ENCODE data around the gene SLC28A2.
"Not testable (repeated sequence)": the region's sequence is repeated elsewhere in the genome, so short reads cannot be mapped to it uniquely, and the experiment has no call there.

Gene SLC28A2, protein sequence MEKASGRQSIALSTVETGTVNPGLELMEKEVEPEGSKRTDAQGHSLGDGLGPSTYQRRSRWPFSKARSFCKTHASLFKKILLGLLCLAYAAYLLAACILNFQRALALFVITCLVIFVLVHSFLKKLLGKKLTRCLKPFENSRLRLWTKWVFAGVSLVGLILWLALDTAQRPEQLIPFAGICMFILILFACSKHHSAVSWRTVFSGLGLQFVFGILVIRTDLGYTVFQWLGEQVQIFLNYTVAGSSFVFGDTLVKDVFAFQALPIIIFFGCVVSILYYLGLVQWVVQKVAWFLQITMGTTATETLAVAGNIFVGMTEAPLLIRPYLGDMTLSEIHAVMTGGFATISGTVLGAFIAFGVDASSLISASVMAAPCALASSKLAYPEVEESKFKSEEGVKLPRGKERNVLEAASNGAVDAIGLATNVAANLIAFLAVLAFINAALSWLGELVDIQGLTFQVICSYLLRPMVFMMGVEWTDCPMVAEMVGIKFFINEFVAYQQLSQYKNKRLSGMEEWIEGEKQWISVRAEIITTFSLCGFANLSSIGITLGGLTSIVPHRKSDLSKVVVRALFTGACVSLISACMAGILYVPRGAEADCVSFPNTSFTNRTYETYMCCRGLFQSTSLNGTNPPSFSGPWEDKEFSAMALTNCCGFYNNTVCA

DNA sequence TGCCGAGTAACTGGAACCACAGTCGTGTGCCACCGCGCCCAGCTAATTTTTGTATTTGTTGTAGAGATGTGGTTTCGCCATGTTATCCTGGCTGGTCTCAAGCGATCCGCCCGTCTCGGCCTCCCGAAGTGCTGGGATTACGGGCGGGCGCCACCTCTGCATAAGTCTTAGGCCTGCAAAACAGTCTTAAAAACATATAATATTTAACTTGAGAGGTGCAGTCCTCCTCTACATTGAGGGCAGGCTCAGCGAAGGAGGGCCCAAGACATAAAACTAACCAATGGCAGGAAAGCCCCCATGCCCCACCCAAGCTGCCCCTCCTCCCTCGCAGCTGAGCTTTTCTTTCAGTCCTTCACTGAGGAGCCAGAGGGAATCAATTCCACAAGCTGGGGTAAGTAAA is at the start of gene SLC28A2:
SLC28A2 (plus strand) TSS at position 347 of the 400 bp plus-strand sequence. CDS start 982 bp downstream, outside the sequence.
- no peak for DNase-seq (ENCODE audit: low read depth in 2 of 2)

DNA sequence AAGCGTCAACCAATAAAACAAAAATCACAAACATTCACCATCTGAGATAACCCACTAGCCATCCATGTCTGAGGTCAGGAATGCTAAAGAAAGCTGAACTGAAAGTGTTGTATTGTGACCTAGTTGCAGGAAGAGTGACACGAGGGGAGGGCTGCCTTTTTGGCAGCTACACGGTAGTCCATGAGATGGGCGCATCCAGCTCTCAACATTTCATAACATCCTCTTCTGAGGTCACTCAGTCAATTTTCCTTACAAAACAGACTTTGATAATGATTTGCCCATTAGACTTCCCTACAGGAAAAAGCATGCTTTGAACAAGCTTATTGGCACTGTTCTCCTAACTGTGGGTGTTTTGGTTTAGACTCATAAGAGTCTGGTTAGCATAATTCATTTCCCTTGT is 48.9 kb upstream of the SLC28A2 start:
- no peak for DNase-seq (ENCODE audit: low read depth in 2 of 2)

DNA sequence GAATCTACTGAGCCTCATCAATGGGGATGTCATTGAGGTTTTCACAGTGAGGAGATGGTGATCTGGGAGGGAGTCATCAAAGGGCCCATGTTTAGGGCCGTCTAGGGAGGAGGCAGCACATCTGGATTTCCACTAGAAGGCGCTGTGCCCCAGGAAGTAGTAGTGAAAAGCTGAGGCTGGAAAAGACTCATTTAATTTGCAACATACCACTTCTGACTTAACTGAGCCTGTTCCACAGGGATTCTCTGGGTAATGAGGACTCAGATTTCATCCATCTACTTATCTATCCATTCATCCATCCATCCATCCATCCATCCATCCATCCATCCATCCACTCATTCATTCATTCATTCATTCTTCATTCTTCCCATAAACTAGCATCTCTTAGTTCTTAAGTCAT is 46.8 kb upstream of the SLC28A2 start:
- DNase-seq (ENCODE audit: low read depth in 2 of 2), result peak in 1 of 2 donors; percentile 37

DNA sequence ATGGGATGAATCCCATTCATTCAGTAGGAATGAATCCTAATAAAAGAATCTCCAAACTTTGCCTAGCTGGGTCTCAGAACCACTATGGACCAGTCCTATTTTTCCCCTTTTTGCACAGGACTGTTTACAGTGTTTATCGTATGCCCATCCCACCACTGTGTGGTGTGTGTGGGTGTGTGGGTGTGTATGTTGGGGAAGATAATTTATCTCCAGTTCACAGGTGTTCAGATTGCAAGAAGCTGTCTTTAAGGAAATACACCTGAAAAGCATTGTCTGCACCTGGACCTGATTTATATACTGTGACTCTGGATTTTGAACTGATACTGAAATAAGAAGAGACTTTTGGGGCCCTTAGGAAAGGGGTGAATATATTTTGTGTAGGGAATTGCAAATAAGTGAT is 39.5 kb upstream of the SLC28A2 start:
- DNase-seq (ENCODE audit: low read depth in 2 of 2), result no peak

DNA sequence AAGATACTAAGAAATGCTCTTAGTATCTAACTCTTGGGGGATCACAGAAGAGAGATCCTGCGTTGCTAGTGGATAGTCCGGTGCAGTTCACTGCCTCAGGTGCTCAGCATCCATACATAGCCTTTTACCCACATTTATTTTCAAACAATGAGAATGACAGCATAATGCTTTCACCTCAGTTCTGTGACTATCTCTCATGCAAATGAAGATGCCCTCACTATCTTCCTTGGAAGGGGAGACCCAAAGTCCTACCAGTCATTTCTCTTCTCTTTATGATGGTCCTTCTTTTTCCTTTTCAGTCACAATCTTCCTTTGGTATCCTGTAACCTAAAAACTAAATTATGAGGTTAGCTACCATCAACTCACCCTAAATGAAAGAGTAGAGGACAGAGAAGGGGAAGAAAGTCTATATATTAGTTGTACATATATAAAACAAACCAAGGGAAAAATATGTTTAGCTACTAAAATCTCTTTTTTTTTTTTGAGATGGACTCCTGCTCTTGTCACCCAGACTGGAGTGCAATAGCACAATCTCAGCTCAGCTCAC is 30.9 kb upstream of the SLC28A2 start:
- DNase-seq (ENCODE audit: low read depth in 2 of 2), result no peak

DNA sequence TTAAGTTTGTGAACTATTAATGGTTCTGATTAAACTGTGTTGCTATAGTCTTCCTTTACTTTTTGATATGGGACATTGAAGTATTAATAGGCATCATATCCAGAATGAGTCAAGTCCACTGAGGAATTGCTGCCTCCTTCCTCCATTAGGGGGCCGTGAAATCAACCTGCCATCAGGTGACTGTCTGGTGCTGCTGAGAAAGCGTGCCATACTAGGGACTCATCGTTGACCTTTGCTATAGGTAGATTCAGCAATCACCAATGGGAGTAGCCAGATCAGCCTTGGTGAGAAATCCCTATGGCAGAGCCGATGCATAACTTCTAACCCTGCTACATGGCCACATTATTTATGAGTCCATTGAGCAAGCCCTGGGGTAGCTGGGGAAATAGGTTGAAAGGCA is 30.1 kb upstream of the SLC28A2 start:
- DNase-seq (ENCODE audit: low read depth in 2 of 2), result no peak

DNA sequence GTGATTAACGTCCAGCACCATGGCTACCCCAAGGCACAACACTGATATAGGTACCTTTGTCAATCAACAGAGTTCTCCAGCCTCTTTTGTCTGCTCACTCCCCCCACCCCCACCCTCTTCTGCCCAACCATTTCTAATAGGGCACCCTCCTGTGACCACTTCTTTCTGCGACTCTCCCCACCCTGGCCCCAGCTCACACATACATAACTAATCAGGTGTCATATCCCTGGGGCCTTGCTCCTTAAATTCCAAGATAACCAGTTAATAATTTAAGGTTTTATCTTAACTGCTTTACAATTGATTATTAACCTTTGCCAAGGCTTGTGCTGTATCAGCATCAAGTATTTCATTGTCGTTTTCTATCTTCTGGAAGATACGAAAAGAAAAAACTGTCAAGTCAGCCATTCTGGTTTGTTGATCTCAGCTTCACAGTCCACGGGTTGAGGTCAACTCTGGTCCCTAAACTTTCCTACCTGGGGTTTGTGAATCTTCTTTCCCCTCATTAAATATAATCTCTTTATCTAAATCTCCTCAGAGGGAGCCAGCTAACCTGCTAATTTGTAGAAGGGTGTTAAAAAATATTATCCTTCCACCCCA is 27.3 kb upstream of the SLC28A2 start:
- no peak for DNase-seq (ENCODE audit: low read depth in 2 of 2)

DNA sequence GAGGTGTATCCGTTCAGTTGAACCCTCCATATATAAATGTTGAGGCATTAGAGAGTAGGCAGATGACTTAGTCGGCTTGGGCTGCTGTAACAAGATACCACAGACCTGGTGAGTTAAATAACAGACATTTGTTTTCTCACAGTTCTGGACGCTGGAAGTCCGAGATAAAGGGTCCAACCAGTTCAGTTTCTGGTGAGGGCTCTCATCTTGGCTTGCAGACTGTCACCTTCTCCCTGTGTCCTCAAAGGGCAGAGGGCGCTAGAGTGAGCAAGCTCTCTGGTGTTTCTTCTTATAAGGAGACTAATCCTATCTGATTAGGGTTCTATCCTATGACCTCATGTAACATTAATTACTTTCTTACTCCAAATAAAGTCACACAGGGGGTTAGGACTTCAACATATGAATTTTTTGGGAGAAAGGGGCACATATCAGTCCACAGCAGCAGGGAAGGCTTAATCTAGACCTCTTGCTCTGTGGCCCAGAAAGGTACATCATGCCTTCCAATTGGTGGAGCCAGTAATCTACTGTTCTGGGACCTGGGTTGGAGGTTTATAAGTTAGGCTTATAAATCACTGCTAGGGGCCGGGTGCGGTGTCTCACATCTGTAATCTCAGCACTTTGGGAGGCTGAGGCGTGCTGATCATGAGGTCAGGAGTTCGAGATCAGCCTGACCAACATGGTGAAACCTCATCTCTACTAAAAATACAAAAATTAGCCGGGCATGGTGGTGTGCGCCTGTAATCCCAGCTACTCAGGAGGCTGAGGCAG is 26.3 kb upstream of the SLC28A2 start:
- DNase-seq (ENCODE audit: low read depth in 2 of 2), result no peak

DNA sequence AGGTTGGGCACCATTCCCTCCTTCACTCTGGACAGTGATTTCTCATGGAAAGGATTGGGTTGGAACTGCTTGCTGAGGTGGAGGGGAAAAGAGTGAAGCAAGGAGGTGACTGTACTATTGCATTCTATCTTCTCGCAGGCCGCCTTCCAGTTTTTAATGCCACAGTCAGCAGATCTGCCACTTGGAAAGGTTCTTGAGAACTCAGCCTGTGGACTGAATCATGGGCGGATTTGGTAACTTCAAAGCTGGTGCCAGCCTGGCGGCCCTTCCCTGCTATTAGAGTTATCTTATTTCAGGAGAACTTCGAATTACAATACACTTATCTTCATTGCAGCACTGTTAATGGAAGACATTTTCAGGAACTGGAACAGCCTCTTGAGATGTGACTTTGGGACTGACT is 23.1 kb upstream of the SLC28A2 start:
- DNase-seq (ENCODE audit: low read depth in 2 of 2), result no peak

DNA sequence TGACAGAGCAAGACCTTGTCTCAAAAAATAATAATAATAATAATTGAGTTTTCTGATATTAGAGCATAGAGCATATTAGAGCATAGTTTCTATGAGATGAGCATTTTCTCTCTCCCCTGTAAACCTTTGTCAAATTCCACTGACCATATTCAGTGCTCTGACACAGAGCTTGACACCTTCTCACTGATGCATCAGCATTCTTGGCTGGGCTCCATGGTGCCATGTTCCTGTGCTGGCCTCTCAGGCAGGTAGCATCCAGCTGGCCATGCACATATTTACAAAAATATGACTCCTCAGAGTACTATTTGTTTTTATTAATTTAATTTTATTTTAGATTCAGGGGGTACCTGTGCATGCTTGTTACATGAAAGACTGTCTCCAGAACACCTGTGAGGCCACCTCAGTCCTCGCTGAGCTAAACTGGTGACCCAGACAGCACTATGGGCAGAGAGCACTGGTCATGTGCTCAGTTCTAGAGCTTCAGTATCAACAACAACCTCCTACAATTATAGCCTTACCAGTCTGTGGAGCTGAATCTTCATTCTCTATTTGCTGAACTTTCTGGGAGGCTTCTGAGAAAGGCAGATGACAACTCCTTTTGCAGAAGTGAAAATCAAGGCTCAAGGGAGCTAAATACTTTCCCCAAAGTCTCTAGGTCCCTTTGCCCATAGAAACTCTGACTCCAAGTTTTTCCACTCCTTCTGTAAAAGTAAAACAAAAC is 21.6 kb upstream of the SLC28A2 start:
- no peak for DNase-seq (ENCODE audit: low read depth in 2 of 2)

DNA sequence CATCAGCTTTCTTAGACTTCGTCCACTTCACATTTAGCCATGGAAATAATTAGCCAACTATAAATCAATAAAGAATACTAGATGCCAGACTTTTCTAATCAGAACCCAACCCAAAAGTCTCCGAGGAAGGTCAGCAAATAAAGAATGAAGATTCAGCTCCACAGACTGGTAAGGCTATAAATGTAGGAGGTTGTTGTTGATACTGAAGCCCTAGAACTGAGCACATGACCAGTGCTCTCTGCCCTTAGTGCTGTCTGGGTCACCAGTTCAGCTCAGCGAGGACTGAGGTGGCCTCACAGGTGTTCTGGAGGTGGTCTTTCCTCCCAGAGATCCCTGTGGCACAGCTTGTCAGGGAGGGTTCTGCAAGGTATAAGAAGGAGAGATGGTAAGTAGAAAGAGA is 20.9 kb upstream of the SLC28A2 start:
- no peak for DNase-seq (ENCODE audit: low read depth in 2 of 2)

DNA sequence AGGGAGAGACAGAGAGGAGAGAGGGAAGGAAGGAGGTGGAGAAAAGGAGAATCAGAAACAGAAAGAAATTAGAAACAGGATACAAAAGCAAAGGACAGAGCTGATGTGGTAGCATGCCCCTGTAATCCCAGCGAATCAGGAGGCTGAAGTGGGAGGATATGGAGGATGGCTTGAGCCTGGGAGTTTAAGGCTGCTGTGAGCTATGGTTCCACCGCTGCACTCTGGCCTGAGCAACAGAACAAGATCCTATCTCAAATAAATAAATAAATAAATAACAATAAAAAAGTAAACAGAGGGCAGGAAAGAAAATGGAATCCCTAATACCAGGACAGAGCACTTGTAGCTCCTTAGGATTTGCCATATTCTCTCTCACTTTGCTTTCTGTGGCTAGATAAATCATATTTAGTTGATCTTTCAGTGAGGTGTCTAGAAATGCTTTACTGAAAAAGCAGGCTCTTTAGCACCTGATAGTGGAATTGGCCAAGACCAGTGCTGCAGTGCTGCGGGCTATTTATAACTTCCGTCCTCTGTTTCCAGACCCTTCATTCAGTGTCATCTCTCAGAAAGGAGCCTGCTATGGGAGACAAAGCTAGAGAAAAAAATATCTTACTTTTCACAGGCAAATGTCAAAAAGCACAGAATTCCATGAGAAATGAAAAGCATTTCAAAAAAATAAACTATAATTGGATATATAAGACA is 20.0 kb upstream of the SLC28A2 start:
- no peak for DNase-seq (ENCODE audit: low read depth in 2 of 2)

DNA sequence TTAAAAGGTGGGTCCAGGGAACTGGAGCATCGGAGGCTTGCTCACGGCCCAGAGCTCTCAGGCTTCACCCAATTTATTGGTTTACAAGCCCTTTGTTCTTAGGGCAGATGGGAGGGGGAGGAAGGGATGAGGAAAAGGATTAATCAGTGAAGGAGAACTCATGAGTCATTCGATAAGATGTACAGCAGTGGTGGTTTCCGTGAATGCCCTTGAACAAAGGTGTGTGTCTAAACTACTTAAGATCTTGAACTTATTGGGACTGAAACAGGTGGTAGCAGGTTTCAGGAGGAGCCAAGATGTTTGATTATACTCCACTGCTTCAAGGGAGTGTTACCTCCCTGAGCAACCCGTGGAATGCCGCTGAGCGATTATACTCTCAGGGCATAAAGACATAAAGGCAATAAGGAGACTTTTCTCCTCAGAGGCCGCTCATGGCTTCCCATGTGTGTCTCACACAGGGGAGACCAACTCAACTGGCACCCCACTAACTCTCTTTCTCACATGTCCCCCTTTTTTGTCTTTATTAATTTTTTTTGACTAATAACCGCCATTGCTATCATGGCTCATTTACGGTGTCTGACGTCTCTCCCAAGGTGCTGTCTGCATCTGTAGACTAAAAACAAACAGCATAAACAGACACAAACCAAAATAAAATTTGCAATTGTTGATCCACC is 17.3 kb upstream of the SLC28A2 start:
- no peak for DNase-seq (ENCODE audit: low read depth in 2 of 2)

DNA sequence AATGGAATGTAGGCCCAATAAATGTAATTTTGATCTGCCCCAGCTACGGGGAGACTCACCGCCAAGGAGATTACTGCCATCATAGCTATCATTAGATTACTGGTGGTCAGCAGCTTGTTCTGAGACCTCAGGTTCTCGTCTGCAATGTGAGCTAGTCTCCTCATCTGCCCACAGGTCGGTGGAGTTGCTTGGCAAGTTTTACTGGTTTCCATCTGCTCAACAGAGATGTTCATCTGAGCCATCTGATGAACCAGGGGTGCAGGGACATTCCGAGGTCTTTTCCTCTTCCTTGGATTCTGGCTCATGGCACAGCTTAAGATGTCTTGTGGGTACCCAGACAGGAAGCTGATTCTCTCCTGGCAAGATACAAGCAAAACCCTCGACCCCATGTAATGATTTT is 15.2 kb upstream of the SLC28A2 start:
- DNase-seq (ENCODE audit: low read depth in 2 of 2), result not testable (repeated sequence)

DNA sequence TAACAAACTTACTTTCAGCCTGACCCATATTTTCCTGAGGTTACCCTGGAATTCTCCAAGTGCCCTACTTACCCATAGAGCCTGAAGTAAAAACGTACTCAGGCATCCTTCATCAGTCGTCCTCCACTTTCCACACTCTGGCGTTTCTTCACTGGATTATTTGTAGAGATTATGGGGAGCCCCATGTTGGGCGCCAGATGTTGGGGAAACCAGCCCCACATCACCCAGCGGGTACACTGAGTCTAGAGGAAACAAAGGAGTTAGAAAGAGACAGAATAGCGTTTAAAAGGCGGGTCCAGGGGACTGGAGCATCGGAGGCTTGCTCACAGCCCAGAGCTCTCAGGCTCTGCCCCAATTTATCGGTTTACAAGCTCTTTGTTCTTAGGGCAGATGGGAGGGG is 9.7 kb upstream of the SLC28A2 start:
- no peak for DNase-seq (ENCODE audit: low read depth in 2 of 2)

DNA sequence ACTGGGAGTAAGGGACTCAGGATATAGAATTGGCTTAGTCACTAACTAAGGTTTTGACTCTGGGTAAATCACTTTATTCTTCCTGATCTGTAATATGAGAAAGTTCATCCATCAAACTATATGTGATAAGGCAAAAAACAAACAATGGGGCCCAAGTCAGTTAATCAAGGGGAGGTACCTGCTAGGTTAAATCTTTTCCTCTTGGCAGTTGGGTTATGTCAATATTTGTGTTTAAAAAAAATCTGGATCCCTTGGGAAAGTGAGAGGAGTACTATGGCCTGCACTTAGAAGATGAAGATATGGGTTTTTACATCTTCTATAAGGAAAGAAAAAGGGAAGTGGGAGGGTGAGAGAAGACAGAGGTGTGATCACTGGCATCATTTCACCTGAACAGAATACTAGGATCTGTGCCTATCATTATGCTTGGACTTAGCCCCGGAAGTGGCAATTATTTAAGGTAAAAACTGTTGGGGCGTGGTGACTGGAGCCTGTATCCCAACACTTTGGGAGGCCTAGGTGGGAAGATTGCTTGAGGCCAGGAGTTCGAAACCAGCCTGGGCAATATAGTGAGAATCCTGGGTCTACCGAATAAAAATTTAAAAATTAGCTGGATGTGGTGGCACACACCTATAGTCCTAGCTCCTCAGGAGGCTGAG is 2.8 kb upstream of the SLC28A2 start:
- DNase-seq (ENCODE audit: low read depth in 2 of 2), result no peak

DNA sequence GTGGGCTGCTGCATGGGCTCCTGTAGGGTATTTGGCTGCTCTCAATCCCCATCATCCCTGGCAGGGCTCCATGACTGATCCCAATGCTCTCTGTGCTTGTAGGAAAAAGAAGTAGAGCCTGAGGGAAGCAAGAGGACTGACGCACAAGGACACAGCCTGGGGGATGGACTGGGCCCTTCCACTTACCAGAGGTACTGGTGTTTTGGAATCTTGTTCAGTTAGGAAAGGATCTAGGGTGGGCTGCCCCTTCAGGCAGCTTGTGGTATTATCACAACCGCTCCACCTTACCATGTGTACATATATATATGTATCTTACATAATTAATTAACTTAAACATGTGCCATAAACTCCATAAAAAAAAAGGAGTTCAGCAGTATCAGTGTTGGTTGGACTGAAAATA is 1.3 kb downstream of the SLC28A2 start:
- DNase-seq (ENCODE audit: low read depth in 2 of 2), result no peak

DNA sequence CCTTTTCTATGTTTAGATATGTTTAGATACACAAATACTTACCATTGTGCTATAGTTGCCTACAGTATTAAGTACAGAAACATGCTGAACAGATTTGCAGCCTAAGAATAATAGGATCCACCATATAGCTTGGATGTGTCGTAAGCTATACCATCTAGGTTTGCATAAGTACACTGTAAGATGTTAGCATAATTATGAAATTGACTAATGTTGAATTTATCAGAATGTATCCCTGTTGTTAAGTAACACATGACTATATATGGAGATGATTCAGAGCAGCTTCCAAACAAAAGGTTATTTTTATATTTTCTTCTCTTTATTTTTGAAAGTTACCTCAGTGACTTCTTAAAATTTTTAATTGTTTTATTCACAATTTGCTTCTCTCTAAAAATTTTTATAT is 2.4 kb downstream of the SLC28A2 start:
- DNase-seq (ENCODE audit: low read depth in 2 of 2), result no peak

DNA sequence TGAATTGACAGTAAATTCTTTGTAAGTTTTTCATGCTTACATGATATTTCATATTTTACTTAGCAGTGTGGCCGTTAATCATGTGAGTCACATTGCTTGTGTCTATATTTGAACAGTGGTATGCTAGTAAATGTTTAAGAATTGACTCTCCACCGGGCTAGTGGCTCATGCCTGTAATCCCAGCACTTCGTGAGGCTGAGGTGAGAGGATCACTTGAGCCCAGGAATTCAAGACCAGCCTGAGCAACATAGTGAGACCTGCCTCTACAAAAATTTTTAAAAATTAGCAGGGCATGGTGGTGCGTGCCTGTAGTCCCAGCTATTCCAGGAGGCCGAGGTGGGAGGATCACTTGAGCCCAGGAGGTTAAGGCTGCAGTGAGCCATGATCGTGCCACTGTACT is 2.8 kb downstream of the SLC28A2 start:
- DNase-seq (ENCODE audit: low read depth in 2 of 2), result not testable (repeated sequence)

DNA sequence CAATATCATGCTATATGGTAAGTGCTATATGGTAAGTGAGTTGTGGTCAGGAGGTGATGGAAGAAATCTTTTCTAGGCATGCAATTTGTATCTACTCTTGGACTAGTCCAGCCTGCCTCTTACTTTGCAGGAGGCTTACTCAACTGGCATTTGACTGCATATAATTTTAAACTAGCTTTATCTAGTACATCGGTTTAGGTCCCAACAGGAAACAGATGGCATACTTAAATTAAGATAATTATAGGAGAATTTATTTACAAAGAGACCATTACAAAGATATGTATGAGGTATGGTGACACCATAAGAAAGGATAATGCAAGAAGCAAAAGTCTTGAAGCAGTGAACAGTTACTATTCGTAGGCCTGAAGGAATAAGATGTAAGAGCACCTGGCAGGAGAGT is 7.8 kb downstream of the SLC28A2 start:
- no peak for DNase-seq (ENCODE audit: low read depth in 2 of 2)

All from stimulated activated CD8-positive, alpha-beta memory T cell treated with anti-CD3 and anti-CD28 coated beads, Interleukin-7, amount 100 ng/mL, for 4 hours (primary cell).